Activated T-helper 1 cell treated with Interleukin-2 at 50 U/mL for 16 hours (primary cell): ENCODE results near the gene ALKBH4.
"Not testable (repeated sequence)": the region's sequence is repeated elsewhere in the genome, so short reads cannot be mapped to it uniquely, and the experiment has no call there.

ENCODE experiments used
- DNase-seq: peaks from one replicate; pipeline ENCODE4 v3.0.0-alpha.2; 2020; ENCODE audit warnings: low read depth

Gene ALKBH4

GRCh38 chr7:102426268-102427018 lies 38.2 kb downstream of the ALKBH4 start:
- DNase-seq, result peak; percentile 41

GRCh38 chr7:102425639-102426267 lies 38.9 kb downstream of the ALKBH4 start:
- DNase-seq, result peak; percentile 67

DNA sequence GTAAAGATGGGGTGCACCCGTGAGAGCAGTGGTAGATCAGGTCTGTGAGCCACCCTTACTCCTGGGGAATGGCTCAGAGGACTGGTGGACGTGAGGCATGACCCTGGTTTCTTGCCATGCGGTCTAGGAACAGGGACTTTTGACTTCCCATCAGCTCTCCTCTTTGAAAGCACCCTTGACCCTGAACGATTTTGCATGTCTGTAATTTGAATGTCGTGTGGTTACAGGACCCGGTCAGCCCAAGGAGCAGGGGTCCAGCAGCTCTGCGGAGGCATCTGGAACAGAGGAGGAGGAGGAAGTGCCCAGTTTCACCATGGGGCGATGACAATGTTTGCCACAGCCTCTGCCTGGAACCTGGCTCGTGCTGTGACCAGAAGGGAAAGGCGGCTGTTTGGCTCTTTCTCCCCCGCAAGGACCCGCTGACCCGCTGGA lies 39.9 kb downstream of the ALKBH4 start:
- DNase-seq, result no peak

DNA sequence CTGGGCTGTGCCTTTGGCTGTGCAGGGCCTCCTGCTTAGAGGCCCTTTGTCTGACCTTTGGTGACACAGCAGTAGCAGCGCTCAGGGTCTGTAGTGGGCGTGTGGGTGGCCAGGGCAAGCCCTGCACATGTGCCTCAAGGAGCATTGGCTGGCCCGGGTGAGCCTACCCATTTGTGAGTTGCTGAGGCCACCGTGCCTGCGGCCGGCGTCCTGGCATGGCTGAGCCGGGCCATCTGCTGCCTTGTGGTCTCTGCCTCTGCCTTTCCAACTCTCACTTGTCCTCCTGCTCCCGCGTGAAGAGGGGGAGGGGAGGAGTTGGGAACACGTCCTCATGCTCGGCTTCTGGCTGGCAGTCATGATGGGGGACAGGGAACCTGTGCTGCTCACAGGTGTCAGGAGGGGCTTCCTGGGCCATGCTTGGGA lies 40.5 kb downstream of the ALKBH4 start:
- DNase-seq, result no peak

DNA sequence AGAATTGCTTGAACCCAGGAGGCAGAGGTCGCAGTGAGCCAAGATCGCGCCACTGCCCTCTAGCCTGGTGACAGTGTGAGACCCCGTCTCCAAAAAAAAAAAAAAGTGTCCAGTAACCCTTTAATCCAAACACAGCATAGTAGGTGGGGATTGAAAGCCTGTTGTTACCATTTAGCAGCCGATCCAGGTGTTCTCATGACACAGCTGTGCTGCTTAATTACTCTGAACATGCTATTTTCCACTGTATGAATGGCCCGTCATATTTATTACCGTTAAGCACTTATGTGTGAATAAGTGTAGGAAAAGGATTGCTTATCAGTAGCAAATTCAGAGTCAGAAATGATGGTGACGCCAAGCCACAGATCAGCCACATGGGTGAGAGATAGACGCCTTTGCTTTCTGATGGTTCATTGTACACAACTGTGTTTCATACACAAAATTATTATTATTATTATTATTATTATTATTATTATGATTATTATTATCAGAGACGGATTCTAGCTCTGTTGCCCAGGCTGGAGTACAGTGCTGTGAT lies 42.9 kb downstream of the ALKBH4 start:
- DNase-seq, result no peak

GRCh38 chr7:102418592-102418991 lies 46.1 kb downstream of the ALKBH4 start:
- DNase-seq, result no peak

DNA sequence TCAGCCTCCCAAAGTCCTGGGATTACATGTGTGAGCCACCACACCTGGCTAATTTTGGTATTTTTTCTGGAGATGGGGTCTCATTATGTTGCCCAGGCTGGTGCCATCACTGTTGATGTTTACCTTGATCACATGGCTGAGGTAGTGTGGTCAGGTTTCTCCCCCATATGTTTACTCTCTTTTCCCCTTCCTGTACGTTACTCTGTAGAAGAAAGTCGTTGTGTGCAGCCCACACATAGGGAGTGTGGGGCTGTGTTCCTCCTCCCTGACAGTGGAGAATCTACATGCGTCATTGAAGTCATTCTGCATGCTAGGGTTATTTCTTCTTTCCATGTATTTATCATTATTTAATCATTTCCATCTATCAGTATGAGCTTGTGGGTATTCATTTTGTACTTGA lies 47.6 kb downstream of the ALKBH4 start:
- no peak for DNase-seq

DNA sequence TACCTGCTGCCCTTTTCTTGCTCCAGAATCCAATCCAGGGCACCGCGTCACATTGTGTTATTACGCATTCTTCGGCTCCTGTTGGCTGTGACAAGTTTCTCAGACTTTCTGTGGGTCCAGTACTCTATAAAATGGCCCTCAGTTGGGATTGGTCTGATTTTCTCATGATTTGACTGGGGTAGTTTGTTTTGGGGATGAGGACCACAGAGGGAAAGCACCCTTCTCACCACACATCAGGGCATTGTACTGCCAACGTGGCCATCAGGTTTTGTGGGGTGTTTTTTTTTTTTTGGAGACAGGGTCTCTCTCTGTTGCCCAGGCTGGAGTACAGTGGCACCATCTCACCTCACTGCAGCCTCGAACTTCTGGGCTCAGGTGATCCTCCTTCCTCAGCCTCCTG lies 48.3 kb downstream of the ALKBH4 start:
- no peak for DNase-seq

GRCh38 chr7:102415685-102416225 lies 48.9 kb downstream of the ALKBH4 start:
- peak; percentile 46 for DNase-seq

- no peak for DNase-seq
These were observed 51.1 kb downstream of the ALKBH4 start for GRCh38 chr7:102413611-102414010.

DNA sequence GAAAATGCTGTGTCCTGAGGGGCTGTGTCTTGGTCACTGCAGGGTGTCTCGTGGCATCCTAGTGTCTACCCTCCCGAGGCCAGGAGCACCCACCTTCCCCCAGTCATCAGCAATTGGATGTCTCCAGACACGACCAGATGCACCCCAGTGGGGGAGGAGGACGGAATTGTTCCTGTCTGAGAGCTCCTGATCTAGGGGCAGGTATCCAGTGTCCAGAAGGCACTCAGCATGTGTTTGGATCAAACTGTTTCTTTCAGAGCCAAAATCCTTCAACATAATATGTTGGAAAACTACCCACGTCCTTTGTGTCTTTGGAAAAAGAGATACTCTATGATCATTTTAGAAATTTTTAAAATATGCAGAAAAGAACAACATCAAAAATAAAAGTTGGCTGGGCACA lies 51.6 kb downstream of the ALKBH4 start:
- no peak for DNase-seq

DNA sequence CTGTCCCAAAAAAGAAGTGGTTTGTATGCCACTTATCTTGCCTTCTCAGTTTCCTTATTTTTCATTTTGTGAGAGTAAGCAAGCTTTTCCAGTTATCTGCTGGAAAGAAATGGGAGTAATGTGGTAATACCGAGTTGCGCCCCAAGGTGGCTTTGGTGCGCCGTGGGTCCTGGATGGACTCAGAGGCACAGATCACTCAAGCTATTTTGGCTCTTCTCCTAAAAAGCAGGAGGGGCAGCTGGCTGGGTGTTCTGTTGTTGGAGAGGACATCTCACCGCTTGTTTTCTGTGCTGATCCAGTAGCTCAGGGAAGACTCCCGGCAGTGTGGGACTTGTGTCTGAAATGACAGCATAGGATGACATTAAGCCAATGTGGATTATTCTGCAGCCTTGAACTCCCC lies 52.1 kb downstream of the ALKBH4 start:
- DNase-seq, result no peak

- no peak for DNase-seq
These were observed 53.7 kb downstream of the ALKBH4 start for GRCh38 chr7:102410918-102411317.

- DNase-seq, result no peak
These were observed 54.5 kb downstream of the ALKBH4 start for GRCh38 chr7:102410123-102410522.

- no peak for DNase-seq
These were observed 55.3 kb downstream of the ALKBH4 start for GRCh38 chr7:102409340-102409739.

DNA sequence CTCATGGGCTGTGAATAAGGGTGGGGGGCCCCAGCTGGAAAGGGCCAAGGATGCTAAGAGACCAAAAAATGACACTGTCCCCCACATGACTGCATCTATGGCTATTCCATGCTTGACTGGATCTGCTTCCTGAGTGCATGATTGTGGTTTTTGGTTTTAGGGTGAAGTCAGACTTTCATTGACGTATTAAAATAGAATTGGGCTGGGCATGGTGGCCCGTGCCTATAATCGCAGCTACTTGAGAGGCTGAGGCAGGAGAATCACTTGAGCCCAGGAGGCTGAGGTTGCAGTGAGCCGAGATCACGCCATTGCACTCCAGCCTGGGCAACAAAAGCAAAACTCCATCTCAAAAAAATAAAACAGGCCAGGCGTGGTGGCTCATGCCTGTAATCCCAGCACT lies 56.1 kb downstream of the ALKBH4 start:
- DNase-seq, result not testable (repeated sequence)

DNA sequence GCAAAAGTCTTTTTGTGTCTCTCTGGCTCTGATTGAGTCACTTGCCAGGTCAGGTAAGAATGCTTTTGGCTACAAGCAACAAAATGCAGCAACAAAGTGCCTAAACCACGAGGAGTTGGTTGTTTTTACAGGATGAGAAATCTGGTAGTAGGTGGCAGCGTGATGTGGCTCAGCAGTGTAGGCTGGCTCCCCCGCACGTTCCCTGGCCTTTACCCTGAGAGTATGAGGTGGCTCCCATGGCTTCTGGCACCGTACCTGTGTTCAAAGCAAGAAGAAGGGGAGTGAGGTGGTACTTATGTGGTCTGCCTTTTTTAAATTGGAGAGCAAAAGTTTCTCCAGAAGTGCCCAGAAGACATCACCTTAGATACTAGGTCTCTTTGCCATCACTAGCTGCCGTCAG lies 56.8 kb downstream of the ALKBH4 start:
- DNase-seq, result no peak
